ENCODE measurements around the gene RAB30. TPM values are rescaled to one million over a fixed set of nuclear protein-coding genes. Genes with fewer than 3 reads are reported as not detected.
"Not testable (repeated sequence)": the region's sequence is repeated elsewhere in the genome, so short reads cannot be mapped to it uniquely, and the experiment has no call there.

The RAB30 gene
- total RNA-seq, 1 donor from 2014 or later: 24.2 TPM

DNA sequence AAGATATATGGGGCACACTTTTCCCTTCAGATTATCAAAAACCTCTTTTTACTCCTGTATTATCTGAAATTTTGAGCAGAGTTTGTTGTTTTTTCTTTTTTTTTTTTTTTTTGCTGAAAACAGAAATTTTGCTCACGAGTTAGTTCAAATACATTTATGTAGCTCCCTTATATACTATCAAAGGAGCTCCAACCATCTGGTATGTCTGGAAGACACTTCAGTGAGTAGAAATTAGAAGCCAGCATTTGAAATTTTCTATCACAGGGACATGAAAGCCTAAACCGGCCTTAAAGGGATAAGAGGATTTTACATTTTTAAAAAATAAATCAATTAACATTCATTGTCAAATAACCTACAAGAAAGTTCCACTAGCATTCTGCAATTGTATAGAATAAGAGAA lies 96.8 kb downstream of the RAB30 start:
- DNase-seq (no peak), ATAC-seq (ENCODE audit: poor library complexity) (no peak)
- intact Hi-C loops (cut with DNase I): no loop called here

DNA sequence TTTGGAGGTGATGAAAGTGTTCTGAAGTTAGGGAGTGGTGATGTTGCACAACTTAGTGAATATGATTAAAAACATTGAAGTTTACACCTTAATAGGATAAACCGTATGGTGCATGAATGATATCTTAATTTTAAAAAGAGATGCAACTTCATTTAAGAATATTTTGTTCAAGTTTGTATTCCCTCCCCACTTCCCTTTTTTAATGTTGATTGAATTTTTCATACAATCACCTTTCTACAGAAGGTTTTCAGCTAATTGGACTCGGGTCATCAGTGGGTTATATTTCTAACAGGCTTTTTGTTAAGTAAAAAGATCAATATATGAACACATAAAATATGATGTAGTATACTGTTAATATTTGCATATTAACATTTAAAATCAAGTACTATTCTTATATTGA lies 97.6 kb downstream of the RAB30 start:
- no peak for ATAC-seq (ENCODE audit: poor library complexity)
- intact Hi-C loops (cut with DNase I): no loop called here
- DNase-seq: no peak

DNA sequence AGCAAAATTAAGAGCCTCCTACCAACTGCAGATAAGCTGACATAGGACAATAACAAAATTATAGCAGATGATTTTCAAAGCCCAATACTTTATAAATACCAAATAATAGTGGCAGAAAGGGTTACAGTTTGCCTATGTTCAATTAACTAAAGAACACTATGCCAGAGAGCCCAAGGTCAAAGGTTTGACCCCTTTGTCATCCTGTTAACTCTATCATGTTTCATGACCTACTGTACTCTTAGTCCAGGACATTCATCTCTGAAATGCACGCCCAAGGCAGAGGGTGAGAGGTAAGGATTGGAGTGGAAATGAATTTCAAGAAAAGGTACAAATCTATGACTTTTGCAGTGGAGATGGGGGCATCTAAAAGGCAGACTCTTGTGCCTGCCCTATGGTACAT lies 99.6 kb downstream of the RAB30 start:
- no peak for DNase-seq
- ATAC-seq (ENCODE audit: poor library complexity): no peak
- intact Hi-C loops (cut with DNase I): no loop called here

DNA sequence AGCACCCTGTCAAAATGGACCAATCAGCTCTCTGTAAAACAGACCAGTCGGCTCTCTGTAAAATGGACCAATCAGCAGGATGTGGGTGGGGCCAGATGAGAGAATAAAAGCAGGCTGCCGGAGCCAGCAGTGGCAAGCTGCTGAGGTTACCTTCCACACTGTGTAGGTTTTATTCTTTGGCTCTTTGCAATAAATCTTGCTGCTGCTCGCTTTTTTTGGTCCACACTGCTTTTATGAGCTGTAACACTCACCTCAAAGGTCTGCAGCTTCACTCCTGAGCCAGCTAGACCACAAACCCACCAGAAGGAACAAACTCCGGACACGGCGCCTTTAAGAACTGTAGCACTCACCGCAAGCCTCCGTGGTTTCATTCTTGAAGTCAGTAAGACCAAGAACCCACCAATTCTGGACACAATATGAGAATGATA lies 100.2 kb downstream of the RAB30 start:
- intact Hi-C loops (cut with DNase I); ATAC-seq (ENCODE audit: poor library complexity); DNase-seq: not testable (repeated sequence)

DNA sequence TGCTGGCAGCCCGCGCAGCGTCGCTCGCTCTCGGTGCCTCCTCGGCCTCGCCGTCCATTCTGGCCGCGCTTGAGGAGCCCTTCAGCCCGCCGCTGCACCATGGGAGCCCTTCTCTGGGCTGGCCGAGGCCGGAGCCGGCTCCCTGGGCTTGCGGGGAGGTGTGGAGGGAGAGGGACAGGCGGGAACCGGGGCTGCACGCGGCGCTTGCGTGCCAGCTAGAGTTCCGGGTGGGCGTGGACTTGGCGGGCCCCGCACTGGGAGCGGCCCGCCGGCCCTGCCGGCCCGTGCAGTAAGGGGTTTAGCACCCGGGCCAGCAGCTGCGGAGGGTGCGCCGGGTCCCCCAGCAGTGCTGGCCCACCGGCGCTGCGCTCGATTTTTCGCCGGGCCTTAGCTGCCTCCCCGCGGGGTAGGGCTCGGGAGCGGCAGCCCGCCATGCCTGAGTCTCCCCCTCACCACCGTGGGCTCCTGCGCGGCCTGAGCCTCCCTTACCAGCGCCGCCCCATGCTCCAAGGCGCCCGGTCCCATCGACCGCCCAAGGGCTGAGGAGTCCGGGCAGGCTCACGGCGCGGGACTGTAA lies 101.1 kb downstream of the RAB30 start:
- ATAC-seq (ENCODE audit: poor library complexity); intact Hi-C loops (cut with DNase I): not testable (repeated sequence)
- DNase-seq: peak; percentile 40

DNA sequence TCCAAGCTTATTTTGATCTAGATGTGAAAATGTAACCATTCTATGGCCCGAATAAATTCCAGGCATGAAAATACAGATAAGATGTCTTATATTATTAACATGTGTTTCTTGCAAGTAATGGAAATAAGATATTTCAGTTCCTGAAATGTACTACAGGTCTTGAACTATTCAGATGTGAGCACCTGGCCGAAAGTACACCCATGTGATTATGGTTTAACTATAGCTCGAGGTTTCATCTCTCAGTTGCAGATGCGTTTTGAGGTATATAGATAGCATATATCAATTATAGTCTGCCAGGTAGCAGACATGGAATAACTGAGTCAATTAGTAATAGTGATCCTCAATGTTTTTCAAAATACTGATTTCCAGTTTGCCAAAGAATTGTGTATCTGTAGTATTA lies 101.9 kb downstream of the RAB30 start:
- ATAC-seq (ENCODE audit: poor library complexity): no peak
- no peak for DNase-seq
- intact Hi-C loops (cut with DNase I): no loop called here

DNA sequence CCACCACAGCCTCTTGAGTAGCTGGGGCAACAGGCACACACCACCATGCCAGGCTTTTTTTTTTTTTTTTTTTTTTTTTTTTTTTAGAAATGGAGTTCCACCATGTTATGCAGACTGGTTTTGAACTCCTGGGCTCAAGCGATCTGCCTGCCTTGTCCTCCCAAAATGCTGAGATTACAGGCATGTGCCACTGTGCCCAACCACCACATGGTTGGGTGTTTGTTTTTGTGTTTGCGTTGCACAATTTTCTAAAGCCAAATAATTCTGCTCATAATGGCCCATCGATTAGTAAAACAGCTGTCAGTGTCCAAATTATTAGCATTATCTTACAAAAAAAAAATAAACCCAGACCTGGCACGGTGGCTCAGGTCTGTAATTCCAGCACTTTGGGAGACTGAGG lies 104.3 kb downstream of the RAB30 start:
- DNase-seq (no peak), ATAC-seq (ENCODE audit: poor library complexity) (no peak)
- intact Hi-C loops (cut with DNase I): no loop called here

DNA sequence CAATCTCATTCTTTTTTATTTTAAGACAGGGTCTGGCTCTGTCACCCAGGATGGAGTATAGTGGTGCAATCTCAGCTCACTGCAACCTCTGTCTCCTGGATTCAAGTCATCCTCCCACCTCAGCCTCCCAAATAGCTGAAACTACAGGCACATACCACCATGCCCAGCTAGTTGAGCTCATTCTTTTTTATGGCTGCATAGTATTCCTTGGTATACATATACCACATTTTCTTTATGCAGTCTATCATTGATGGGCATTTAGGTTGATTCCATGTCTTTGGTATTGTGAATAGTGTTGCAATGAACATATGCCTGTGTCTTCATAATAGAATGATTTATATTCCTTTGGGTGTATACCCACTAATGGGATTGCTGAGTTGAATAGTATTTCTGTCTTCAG lies 109.7 kb downstream of the RAB30 start:
- intact Hi-C loops (cut with DNase I); DNase-seq; ATAC-seq (ENCODE audit: poor library complexity): not testable (repeated sequence)

DNA sequence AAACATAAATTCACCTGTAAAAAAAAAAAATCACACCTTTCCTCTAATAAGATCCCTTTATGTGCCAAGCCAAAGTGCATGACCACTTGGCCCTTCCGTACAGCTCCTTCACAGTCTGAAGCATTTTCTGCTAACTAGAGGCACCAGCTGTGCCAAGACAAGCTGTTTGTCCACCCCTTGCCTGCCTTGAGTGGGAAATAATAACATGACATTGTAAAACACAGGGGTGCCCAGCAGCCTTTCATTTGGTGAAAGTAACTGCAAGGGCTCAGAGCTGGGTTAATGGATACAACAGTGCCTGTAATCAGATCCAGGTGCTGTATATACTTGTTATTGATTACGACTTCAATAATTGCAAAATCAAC lies 110.9 kb downstream of the RAB30 start:
- DNase-seq (no peak), ATAC-seq (ENCODE audit: poor library complexity) (no peak)
- intact Hi-C loops (cut with DNase I): no loop called here

DNA sequence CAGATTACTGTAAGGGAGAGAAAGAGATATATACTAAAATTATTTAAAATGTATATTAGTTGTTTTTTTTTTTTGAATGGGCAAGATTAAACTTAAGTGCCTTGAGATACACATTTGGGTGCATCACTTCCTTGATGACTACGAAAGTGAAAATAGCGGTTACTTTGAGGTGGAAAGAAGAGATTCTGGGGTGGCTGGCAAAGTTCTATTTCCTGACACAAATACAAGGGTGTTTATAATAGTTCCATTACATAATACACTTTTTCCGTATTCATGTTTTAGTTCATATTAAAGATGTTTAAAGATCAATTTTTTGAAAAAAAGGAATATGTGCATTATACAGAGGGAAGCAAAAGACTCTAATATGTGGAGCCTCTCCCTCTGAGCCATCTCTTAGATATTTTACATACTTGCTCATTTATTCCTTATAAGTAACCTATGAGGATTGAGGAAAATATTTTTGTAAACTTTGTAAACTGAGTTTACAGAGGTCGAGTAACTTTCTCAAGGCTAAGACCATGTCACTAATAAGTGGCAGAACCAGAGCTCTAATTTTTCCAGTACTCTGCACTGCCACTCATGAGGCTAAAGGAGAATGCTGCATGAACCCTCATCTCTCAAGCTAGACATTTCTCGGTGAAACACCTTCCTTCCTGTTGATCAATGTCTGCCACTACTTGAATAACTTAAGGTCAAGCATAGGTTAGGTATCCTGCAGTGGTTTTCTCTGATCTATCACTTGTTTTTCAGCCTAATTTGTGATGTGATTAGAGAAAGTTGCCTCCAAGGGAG lies 111.5 kb downstream of the RAB30 start:
- DNase-seq (no peak), ATAC-seq (ENCODE audit: poor library complexity) (no peak)
- intact Hi-C loops (cut with DNase I): no loop called here

DNA sequence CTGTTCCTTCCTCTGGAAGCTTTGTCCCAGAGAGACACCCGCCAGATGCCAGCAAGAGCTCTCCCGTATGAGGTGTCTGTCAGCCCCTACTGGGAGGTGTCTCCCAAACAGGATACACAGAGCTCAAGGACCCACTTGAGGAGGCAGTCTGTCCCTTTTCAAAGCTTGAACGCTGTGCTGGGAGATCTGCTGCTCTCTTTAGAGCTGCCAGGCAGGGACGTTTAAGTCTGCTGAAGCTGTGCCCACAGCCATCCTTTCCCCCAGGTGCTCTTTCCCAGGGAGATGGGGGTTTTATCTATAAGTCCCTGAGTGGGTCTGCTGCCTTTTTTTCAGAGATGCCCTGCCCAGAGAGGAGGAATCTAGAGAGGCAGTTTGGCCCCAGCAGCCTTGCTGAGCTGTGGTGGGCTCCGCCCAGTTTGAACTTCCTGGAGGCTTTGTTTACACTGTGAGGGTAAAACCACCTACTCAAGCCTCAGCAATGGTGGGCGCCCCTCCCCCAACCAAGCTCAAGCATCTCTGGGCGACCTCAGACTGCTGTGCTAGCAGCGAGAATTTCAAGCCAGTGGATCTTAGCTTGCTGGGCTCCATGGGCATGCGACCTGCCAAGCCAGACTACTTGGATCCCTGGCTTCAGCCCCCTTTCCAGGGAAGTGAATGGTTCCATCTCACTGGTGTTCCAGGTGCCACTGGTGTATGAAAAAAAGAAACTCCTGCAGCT lies 115.8 kb downstream of the RAB30 start:
- ATAC-seq (ENCODE audit: poor library complexity); intact Hi-C loops (cut with DNase I): not testable (repeated sequence)
- DNase-seq: peak; percentile 39

DNA sequence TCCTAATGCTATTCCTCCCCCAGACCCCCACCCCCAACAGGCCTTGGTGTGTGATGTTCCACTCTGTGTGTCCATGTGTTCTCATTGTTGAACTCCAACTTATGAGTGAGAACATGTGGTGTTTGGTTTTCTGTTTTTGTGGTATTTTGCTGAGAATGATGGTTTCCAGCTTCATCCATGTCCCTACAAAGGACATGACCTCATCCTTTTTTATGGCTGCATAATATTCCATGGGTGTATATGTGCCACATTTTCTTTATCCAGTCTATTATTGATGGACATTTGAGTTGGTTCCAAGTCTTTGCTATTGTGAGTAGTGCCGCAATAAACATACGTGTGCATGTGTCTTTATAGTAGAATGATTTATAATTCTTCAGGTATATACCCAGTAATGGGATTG lies 121.2 kb downstream of the RAB30 start:
- DNase-seq; intact Hi-C loops (cut with DNase I); ATAC-seq (ENCODE audit: poor library complexity): not testable (repeated sequence)

DNA sequence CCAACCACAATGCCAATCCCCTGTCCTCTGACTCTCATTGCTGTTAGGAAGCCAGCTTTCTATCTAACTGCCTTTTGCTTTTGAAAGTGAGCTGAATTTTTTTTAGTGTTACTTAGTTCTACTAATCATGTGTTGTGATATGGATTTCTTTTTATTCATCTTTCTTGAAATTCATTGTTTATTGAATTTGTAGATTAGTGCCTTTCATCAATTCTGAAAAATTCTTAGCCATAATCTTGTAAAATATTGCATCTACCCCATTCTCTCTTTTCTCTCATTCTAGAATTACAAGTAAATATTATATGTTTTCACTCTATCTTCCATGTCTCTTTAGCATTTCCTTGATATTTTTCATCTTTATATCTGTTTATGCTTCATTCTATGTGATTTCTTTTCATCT lies 122.3 kb downstream of the RAB30 start:
- ATAC-seq (ENCODE audit: poor library complexity): no peak
- intact Hi-C loops (cut with DNase I): no loop called here
- DNase-seq: no peak

DNA sequence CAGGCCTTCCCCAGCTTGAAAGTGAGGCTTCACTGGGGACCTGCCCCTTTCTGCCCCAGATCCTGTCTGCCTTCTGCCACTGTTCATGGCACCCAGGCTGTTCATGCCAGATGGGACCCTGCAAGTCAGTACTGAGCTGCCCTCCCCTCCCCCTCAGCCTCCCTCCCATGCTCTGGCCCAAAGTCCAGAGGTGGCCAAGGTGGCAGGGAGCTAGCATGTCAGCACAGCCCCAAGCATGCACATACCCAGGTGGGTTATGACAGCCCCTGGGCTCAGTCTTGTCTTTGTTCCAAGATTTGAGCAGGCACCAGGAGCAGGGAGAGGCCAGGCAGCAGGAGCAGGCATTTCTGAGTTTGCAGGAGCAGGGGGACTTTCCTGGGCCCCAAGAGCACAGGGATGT lies 126.0 kb downstream of the RAB30 start:
- DNase-seq (no peak), ATAC-seq (ENCODE audit: poor library complexity) (no peak)
- intact Hi-C loops (cut with DNase I): no loop called here

DNA sequence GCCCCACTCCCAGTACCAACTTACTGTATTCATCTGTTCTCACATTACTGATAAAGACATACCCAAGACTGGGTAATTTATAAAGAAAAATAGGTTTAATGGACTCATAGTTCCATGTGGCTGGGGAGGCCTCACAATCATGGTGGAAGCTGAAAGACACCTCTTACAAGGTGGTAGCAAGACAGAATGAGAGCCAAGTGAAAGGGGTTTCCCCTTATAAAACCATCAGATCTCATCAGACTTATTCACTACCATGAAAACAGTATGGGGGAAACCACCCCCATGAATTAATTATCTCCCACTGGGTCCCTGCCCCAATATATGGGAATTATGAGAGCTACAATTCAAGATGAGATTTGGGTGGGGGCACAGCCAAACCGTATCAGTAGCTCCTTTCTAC lies 126.7 kb downstream of the RAB30 start:
- ATAC-seq (ENCODE audit: poor library complexity); intact Hi-C loops (cut with DNase I); DNase-seq: not testable (repeated sequence)

DNA sequence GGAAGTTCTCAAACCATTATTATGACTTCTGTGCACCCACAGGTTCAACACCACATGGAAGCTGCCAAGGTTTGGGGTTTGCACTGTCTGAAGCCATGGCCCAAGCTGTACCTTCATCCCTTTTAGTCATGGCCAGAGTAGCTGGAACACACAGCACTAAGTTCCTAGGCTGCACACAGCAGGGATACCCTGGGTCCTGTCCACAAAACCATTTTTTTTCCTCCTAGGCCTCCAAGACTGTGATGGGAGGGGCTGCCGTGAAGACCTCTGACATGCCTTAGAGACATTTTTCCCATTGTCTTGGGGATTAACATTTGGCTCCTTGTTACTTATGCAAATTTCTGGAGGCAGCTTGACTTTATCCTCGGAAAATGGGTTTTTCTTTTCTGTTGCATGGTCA lies 127.5 kb downstream of the RAB30 start:
- ATAC-seq (ENCODE audit: poor library complexity): no peak
- no peak for DNase-seq
- intact Hi-C loops (cut with DNase I): no loop called here

DNA sequence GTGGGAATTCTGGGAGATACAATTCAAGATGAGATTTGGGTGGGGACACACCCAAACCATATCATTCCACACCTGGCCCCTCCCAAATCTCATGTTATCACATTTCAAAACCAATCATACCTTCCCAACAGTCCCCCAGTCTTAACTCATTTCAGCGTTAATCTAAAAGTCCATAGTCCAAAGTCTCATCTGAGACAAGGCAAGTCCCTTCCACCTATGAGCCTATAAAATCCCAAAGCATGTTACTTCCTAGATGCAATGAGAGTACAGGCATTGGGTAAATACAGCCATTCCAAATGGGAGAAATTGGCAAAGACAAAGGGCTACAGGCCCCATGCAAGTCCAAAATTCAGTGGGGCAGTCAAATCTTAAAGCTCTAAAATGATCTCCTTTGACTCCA lies 128.3 kb downstream of the RAB30 start:
- DNase-seq; ATAC-seq (ENCODE audit: poor library complexity); intact Hi-C loops (cut with DNase I): not testable (repeated sequence)

DNA sequence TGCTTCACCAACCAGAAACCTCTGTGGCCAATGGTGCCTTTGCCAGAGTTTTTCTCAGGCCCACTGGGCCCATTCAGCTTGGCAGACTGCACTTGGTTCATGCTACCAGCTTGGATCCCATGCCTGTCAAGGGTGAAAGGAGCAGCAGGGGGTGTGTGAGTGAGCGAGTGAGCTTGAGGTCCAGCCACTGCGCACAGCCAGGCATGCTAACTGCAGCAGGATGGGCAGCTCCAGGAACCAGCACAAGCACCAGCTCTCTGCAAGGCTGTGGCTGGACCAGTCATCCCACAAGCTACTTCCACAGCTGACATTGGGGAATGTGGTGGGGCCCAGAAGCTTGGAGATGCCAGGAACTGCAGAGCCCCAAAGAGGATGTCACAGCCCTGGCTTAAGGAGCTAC lies 129.3 kb downstream of the RAB30 start:
- ATAC-seq (ENCODE audit: poor library complexity) (no peak), DNase-seq (no peak)
- intact Hi-C loops (cut with DNase I): no loop called here

DNA sequence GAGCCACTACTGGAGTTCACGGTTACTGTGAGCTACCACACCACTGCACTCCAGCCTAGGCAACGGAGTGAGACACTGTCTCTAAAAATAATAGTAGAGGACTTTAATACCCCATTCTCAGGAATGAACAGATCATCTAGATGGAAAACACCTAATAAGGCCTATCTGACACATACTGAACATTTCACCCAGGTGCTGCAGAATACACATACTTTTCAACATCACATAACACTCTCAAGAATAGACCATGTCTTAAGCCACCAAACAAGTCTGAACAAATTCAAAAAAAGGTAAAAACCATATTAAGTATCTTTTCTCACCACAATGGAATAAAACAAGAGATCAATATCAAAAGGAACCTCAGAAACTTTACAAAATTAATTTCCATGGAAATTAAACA lies 132.2 kb downstream of the RAB30 start:
- no peak for DNase-seq
- intact Hi-C loops (cut with DNase I): no loop called here
- ATAC-seq (ENCODE audit: poor library complexity): no peak

DNA sequence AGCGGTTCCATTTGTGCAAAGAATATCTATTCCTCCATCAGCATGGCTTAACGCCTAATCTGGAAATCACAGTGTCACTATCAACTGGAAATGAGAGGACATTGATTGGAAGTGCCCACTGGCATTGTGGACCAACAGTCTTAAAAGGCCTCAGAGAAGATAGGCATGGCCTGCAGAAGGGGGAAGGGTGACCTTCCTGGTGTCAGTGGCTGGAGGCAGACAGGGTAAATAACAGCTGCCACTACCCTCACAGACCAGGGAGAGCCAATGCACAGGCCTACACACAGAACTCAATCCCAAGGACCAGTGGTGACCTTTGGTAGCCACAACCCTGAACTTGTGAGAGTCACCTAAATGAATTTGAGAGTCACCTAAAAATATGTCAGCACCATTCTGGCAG lies 134.1 kb downstream of the RAB30 start:
- ATAC-seq (ENCODE audit: poor library complexity): no peak
- intact Hi-C loops (cut with DNase I): no loop called here
- no peak for DNase-seq
